HAP-1 (cell line): ENCODE data around the gene SPON2.

Experiments
- DNase-seq, 2 experiments: peaks; one replicate each; pipeline ENCODE4 v3.0.0-alpha.2; 2016 to 2020; ENCODE audit warnings: low spot score in 2 of 2
- H3K27me3 ChIP-seq: fragments of 250-450 bp; sonication (Bioruptor Pico); 2 replicates; pipeline ENCODE4 v1.5.1; 2020; ENCODE audit warnings: low read depth, mild to moderate bottlenecking, moderate library complexity
- H3K36me3 ChIP-seq: fragments of 250-450 bp; sonication (Bioruptor Pico); replicated peaks from 2 replicates; pipeline ENCODE4 v1.5.1; 2020; ENCODE audit warnings: mild to moderate bottlenecking
- H3K4me1 ChIP-seq: fragments of 250-450 bp; sonication (Bioruptor Pico); 2 replicates; pipeline ENCODE4 v1.5.1; 2020; ENCODE audit warnings: mild to moderate bottlenecking
- H3K4me3 ChIP-seq: fragments of 250-450 bp; sonication (Bioruptor Pico); 2 replicates; pipeline ENCODE4 v1.5.1; 2020; ENCODE audit warnings: mild to moderate bottlenecking, moderate library complexity
- H3K9me3 ChIP-seq: fragments of 250-450 bp; sonication (Bioruptor Pico); 2 replicates; pipeline ENCODE4 v1.5.1; 2020; ENCODE audit warnings: mild to moderate bottlenecking, moderate library complexity
- in situ Hi-C: fragments of 300-500 bp; cut with MboI; formaldehyde crosslinking; loops from 3 replicates; pipeline ENCODE4 v1.14.3; 2020; ENCODE audit warnings: low sequenced_read_pairs, inconsistent platforms, mixed read lengths

SPON2 gene

DNA sequence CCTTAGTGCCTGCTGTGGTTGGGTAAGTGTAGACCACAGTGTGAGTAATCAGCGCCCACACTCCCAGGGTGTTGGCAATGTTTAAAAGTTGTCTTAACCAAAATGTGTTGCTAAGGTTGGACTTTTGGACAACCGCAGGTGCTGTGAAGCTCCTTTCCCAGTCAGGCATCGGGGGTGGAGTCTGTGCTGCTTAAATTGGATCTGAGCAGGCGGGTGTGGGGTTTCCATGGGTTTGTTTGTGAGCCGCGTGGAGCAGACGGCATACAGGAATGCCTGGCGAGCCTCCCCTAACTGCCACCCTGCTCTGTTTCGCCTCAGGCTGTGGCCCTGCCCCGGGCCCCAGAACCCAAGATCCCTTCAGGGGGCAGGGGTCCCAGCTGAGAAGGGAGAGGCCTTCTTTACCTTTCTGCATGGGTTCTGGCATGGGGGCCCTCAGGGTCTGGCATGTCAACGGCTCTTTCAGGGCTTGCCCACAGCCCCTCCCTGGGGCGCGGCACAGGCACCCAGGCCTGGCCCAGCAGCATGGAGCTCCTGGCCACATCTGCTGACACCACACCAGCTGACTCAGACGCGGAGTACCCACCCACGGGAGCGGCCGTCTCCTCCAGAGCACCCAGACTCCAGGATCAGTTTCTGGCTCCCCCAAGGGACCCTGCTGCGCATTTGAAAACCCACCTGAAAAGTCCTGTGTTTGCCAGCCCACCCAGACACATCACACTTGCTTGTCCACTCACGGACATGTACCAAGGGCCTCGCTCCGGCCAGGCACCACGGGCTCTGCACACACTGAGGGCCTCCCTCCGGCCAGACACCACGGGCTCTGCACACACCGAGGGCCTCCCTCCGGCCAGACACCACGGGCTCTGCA, 5.1 kb upstream of the SPON2 start:
- in situ Hi-C loops: no loop called here
- H3K4me1 ChIP-seq: no peaks in the 10 kb centered on the region
- DNase-seq: no peak
- H3K9me3 ChIP-seq: 0 out of 2 replicates have a peak, but pooled peaks cover 2% of the 10 kb centered on the region
- H3K27me3 ChIP-seq: peaks cover 1% of the 10 kb centered on the region; the same call in 1 of the 2 replicates
- no peak overlapping the region for H3K4me3 ChIP-seq
- no peaks in the 10 kb centered on the region for H3K36me3 ChIP-seq

DNA sequence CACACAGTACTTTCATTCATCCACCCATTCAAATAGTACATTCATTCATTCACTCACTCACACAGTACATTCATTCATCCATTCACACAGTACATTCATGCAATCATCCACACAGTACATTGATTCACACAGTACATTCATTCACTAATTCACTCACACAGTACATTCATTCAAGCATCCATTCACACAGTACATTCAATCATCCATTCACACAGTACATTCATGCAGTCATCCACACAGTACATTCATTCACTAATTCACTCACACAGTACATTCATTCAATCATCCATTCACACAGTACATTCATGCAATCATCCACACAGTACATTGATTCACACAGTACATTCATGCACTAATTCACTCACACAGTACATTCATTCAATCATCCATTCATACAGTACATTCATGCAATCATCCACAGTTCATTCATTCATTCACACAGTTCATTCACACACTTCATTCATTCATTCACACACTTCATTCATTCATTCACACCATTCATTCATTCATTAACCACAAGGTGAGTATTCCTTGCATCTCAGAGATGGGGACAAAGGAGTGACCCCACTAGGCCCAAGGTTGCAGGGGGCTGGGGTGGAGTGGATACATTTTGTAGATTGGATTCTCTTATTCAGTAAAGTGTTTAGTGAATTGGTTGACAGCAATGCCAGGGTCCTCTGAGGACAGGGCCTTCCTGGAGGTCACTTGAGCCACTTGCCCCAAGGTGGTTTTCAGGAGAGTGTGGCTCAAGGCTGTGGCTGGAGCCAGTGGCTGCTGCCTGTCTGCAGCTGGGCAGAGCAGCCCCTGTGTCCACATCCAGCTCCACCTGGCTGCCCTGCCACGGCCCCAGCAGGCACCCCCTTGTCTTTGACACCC, 4.3 kb upstream of the SPON2 start:
- H3K4me3 ChIP-seq: no peak overlapping the region
- no peaks in the 10 kb centered on the region for H3K4me1 ChIP-seq
- in situ Hi-C loops: no loop called here

DNA sequence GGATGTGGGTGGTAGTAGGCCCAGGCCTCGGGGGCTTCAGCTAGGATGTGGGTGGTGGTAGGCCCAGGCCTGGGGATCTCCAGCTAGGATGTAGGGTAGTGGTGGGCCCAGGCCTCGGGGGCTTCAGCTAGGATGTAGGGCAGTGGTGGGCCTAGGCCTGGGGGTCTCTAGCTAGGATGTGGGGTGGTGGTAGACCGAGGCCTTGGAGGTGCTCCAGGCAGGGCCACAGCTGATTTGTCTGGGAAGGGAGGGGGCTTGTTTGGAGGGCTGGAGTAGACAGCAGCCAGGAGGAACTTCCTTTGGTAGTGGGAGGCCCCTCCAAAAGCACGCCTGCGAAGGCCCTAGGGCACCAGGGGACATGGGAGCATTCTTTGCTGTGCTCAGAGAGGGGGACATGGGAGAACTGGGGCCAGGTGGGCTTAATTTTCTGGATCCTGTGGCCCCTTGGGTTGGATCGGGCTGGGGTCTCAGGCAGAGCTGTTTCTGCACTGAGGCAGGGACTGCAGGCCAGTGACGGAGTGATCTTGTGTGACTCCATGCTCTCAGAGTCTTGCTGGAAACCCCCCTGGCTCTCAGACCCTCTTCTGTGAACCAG, 3.3 kb upstream of the SPON2 start:
- Histone ChIP-seq H3K36me3 (no peaks in the 10 kb centered on the region), H3K4me1 (no peaks in the 10 kb centered on the region), H3K27me3 (no peaks in the 10 kb centered on the region), H3K4me3 (no peak overlapping the region), H3K9me3 (0 out of 2 replicates have a peak, but pooled peaks cover 2% of the 10 kb centered on the region)
- no peak for DNase-seq
- in situ Hi-C loops: no loop called here

More for the DNA sequence above, 4.3 kb upstream of the SPON2 start:
- Histone ChIP-seq H3K9me3 (0 out of 2 replicates have a peak, but pooled peaks cover 2% of the 10 kb centered on the region), H3K27me3 (no peaks in the 10 kb centered on the region), H3K36me3 (no peaks in the 10 kb centered on the region)
- no peak for DNase-seq

DNA sequence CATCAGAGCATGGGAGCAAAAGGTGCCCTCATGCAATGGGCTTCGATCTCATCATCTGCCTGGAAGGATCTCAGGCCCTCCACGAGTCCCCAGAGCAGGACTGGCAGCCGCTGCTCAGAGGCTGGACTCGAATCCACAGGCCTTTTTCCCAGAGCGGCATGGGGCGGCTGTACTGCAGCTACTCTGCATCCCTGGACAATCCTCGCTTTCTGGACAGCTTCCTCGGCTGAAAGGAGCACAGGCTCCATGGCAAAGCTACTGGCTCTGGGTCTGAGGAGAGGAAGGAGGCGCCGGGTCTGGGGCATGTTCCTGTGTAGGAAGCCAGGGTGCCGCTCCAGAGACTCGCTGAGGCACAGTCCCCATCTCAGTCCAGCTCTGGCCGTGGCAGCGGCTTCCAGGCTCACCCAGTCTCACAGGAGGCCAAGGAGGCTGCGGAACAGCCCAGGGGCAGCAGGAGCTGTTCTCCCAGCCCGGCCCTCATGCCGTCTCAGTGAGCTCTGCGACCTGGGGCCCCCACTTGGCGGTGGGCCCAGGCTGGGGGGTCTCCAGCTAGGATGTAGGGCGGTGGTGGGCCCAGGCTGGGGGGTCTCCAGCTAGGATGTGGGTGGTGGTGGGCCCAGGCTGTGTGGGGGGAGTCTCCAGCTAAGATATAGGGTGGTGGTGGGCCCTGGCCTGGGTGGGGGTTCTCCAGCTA, 2.7 kb upstream of the SPON2 start:
- DNase-seq: no peak
- Histone ChIP-seq H3K36me3 (no peaks in the 10 kb centered on the region), H3K4me3 (no peak overlapping the region), H3K4me1 (no peaks in the 10 kb centered on the region), H3K9me3 (0 out of 2 replicates have a peak, but pooled peaks cover 2% of the 10 kb centered on the region), H3K27me3 (no peaks in the 10 kb centered on the region)
- in situ Hi-C loops: no loop called here

DNA sequence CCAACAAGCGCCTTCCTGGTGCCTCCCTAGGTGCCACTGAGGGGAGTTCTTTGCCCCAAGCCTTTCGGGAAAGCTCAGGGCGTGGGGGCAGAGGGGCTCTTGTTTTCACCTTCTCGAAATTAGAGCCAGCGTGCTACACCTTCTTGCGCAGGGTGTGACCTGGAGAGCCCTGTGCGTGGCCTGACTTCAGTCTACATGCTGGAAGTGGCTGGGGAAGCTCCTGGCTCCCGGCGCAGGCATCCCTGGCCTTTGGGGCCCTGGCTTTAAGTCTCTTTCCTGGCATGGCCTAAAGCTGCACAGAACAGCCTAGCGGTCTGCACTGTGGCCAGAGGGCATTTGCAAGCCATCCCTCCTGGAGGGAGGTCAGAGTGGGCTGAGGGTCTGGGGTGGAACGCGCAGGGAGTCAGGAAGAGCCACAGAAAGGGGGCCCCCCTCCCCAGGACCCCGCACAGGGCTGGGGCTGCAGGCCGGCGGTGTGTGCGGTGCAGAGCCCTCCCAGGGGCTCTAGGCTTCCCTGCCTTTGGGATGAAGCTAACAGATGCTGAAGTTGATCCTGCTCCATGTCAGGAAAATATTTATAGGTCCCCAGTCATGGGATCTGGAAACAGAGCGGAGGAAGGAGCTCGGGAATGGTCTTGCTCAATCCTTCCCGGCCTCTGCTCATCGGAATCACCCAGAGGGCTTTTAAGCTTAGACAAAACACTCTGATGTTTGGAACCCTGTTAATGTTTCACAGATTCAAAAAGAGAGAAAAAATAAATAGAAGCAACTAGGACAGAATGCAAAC, 781 bp upstream of the SPON2 start:
- in situ Hi-C loops: no loop called here
- no peak for DNase-seq
- Histone ChIP-seq H3K4me3 (no peak overlapping the region), H3K27me3 (no peaks in the 10 kb centered on the region), H3K4me1 (no peaks in the 10 kb centered on the region), H3K36me3 (no peaks in the 10 kb centered on the region), H3K9me3 (no peaks in the 10 kb centered on the region)

DNA sequence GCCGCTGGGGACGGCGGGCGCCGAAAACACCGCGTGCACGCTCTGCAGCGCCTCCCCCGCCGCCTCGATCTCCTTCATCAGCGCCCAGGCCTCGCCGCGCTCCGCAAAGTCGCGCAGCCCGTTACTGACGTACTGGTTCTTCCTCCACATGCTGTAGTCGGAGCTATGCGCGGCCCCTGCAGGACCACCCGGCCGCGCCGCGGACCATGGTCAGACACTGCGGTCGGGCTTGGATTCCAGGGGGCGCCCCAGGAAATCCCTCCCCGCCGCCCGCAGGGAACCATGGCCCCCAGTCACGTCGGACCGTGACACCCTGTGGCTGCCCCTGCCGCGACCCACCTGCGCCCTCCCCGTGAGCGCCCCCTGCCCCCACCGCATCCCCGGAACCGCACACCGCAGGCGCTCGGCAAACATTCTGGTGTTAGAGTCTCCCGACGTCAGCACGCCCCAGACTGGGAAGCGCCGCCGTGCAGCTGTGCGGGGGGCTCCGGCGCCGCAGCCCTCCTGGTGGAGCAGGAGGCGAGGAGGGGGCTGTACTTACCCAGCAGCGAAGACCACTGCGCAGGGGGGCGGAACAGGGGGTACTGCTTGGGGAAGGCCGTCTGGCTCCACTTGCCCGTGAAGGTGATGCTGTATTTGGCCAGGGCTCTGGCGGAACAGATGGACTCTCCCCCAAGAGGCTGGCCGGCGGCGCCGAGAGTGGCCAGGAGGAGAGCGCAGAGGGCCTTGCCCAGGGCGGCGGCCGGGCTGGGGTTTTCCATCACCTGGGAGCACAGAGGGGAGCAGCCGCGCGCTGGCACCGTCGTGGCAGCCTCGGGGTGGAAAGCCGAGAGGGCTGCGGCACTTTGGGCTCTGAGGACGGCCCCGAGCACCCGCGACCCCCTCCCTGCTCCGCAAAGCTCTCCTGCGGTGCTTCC, 814 bp downstream of the SPON2 start:
- DNase-seq: no peak
- in situ Hi-C loops: no loop called here
- Histone ChIP-seq H3K36me3 (no peaks in the 10 kb centered on the region), H3K4me1 (no peaks in the 10 kb centered on the region), H3K9me3 (no peaks in the 10 kb centered on the region), H3K4me3 (no peak overlapping the region), H3K27me3 (no peaks in the 10 kb centered on the region)

DNA sequence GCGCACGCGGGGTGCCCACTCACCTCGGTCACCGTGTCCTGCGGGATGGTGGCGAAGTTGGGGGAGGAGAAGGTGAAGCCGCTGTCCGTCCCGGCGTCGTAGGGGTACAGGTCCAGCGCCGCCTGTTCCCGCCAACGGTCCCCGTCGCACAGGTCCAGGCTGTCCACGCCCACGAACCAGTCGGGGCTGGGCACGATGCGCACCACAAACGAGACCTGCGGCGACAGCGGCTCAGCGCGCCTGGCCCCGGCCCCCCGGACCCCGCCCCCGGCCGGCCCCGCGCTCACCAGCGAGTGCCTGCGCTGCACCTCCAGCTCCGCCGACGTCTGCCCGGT, 1.4 kb downstream of the SPON2 start:
- H3K4me3 ChIP-seq: no peak overlapping the region
- H3K36me3 ChIP-seq: no peaks in the 10 kb centered on the region
- H3K4me1 ChIP-seq: no peaks in the 10 kb centered on the region
- in situ Hi-C loops: no loop called here
- DNase-seq: no peak
- no peaks in the 10 kb centered on the region for H3K27me3 ChIP-seq
- H3K9me3 ChIP-seq: no peaks in the 10 kb centered on the region

DNA sequence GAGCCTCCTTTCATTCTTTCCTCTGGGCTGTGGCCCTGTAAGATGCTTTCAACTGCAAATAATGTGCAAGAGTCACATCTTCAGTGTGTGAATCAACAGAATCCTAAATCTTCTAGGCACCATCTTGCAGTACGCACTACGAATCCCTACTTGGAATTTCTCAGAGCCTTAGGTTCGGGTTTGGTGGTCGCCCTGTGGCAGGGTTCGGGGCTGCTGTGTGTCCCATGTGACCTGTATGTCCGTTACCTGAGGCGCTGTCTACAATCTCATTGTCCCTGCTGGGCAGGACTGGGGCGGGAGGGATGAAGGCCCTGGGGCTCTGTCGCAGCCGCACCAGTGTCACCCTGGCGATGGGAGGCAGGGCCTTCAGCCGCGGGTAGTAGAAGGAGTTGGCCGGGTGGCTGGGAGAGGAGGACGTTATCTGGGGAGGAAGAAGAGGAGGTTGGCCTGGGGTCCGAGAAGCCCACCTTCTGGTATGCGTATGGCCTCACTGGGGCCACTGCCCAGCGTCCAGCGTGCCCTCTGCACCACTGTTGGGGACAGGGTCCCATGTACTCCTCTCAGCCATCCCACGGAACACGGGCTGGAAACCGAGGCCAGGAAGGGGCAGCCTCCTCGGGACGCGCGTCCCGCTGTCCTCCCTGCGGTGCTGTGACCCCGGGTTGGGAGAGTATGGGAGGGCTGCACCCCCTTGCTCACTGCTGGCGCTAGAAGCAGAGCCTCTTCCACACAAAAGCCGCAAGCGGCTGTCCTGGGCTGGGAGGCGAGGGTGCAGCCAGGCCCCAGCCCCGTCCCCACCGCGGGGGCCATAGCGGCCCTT, 2.0 kb downstream of the SPON2 start:
- Histone ChIP-seq H3K36me3 (no peaks in the 10 kb centered on the region), H3K4me1 (no peaks in the 10 kb centered on the region), H3K4me3 (no peak overlapping the region), H3K9me3 (no peaks in the 10 kb centered on the region), H3K27me3 (no peaks in the 10 kb centered on the region)
- DNase-seq: no peak
- in situ Hi-C loops: no loop called here

DNA sequence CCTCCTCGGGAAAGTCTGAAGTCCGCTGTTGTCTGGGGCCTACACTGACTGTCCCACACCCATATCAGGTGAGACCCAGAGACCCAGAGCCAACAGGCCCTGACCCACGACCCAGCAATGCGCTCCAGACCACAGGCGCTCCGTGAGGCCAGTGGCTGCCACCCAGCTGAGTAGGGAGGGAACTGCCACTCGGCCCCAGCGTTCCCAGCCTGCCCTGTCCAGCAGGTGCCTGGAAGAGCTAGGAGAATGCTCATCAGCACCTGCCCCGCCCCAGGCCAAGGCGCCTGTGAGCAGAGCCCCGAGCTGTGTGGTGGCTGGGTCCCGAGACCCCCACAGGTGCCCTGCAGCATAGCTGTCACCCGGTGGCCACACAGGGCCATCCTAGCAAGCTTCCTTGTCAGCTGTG, 2.7 kb downstream of the SPON2 start:
- in situ Hi-C loops: no loop called here
- no peaks in the 10 kb centered on the region for H3K9me3 ChIP-seq
- H3K27me3 ChIP-seq: no peaks in the 10 kb centered on the region
- H3K4me3 ChIP-seq: no peak overlapping the region
- H3K36me3 ChIP-seq: no peaks in the 10 kb centered on the region
- no peak for DNase-seq
- no peaks in the 10 kb centered on the region for H3K4me1 ChIP-seq

DNA sequence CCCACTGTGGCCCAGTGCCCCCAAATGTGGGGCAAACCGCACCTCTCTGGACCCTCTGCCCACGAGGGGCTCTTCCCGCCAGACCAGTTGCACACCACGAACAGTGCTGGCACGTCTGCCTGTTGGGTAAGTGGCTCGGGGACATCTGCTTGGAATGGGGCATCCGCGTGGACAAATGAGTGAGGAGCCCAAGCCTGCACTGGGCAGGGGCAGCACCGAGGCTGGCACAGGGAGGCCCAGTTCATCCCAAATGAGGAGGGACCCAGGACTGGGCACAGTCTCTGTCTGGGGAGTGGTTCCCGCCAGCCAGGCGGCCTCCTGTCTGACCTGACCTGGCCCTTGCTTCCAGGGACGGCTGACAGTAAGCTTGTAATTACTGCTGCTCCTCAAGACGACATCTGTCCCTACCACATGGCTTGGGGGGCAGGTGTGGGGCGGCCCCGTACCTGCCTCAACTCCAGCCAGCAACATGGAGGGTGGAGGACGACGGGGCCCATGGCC, 3.2 kb downstream of the SPON2 start:
- H3K4me3 ChIP-seq: no peak overlapping the region
- H3K27me3 ChIP-seq: no peaks in the 10 kb centered on the region
- no peaks in the 10 kb centered on the region for H3K4me1 ChIP-seq
- DNase-seq: no peak
- H3K36me3 ChIP-seq: no peaks in the 10 kb centered on the region
- in situ Hi-C loops: no loop called here
- no peaks in the 10 kb centered on the region for H3K9me3 ChIP-seq

DNA sequence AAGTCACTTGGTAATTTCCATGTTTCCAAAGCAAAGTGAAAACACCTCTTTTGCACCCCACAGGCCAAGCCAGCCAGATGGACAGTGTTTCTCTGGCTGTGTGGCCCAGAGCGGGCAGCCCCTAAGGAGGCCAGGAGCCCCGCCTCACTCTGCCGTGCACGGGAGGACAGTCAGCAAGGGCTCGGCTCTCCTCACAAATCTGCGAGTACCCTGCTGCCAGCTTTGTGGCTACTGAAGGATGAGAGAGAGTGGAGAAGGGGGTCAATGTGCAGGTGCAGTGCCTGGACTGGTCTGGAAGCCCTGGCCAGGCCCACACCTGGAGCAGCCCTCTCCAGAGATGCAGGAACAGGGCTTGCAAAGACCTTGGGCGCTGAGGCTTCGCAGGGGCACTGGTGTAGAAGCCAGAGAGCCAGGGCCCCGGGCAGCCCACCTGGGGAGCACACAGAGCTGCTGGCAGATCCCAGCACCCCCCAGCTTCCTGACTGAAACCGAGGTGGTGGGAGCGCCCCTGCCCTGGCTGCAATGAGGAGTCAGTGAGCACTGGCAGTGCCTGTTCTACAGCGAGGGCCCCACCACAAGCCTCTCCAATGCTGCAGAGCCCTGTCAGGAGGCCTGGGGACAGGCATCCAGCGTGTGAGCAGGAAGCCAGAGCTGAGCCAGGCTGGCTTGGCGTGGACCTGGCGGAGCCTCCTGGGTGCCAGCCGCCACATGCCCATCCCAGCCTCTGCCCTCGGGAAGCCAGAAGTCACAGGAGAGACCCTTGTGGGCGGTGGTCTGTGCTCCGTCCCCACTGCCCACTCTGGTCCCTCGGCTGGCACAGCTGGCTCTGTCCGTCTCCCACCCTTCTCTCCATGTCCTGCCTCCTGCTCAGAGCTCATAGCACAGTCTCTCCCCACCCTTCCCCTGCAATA, 3.9 kb downstream of the SPON2 start:
- H3K27me3 ChIP-seq: no peaks in the 10 kb centered on the region
- DNase-seq: no peak
- H3K4me3 ChIP-seq: no peak overlapping the region
- no peaks in the 10 kb centered on the region for H3K36me3 ChIP-seq
- in situ Hi-C loops: no loop called here
- no peaks in the 10 kb centered on the region for H3K9me3 ChIP-seq
- no peaks in the 10 kb centered on the region for H3K4me1 ChIP-seq
